GM20431 (cell line): ENCODE measurements around the gene CENPH.
"Not testable (repeated sequence)": the region's sequence is repeated elsewhere in the genome, so short reads cannot be mapped to it uniquely, and the experiment has no call there.

Source experiments
- in situ Hi-C: fragments of 300-500 bp; cut with MseI, MboI; formaldehyde crosslinking; loops from one replicate; pipeline ENCODE4 v1.15.0; 2020; ENCODE audit warnings: low sequenced_read_pairs; ENCODE audit not compliant: unreplicated experiment

The CENPH gene

GRCh38 chr5:69242215-69242927, 53.0 kb downstream of the CENPH start:
- in situ Hi-C loops, result no loop called here

GRCh38 chr5:69245031-69245430, 55.6 kb downstream of the CENPH start:
- in situ Hi-C loops, result no loop called here

GRCh38 chr5:69248019-69248418, 58.6 kb downstream of the CENPH start:
- in situ Hi-C loops, result no loop called here

GRCh38 chr5:69250593-69250992, 61.2 kb downstream of the CENPH start:
- in situ Hi-C loops, result no loop called here

- in situ Hi-C loops, result no loop called here
Observed at GRCh38 chr5:69252437-69252836, 63.1 kb downstream of the CENPH start.

GRCh38 chr5:69255940-69256339, 66.6 kb downstream of the CENPH start:
- in situ Hi-C loops, result not testable (repeated sequence)

GRCh38 chr5:69257577-69257976, 68.2 kb downstream of the CENPH start:
- in situ Hi-C loops, result no loop called here
